HCT116 (cell line): ENCODE results near the gene EYA4. TPM values are rescaled to one million over a fixed set of nuclear protein-coding genes. Genes with fewer than 3 reads are reported as not detected.

Source experiments
- ATAC-seq: fragments of 200-7000 bp; cut with Tn5 transposase; 2 replicates; pipeline ENCODE4 v1.9.1; 2020; ENCODE audit warnings: mild to moderate bottlenecking, moderate library complexity
- BruUV-seq: library from RNA; stranded (reverse); fragments of 400-500 nt; replicated peaks from 2 replicates; lab custom pipeline; 2021; lab: Mats Ljungman, UMichigan
- CTCF ChIA-PET: fragments of 300-600 bp; sonication (Branson Sonifier 250); formaldehyde crosslinking; loops from one replicate; lab custom pipeline; 2021; ENCODE audit warnings: antibody characterized with exemption; lab: Charles Lee
- POLR2A ChIA-PET: fragments of 300-600, 350-600 bp; sonication (Branson Sonifier 250); formaldehyde crosslinking; loops from one replicate; lab custom pipeline; 2021; ENCODE audit warnings: antibody characterized with exemption; lab: Charles Lee
- RAD21 ChIA-PET, 2 experiments: fragments of 300-600 bp; sonication (Branson Sonifier 250); formaldehyde crosslinking; loops; one replicate each; lab custom pipeline; 2023; ENCODE audit warnings: low total read pairs in 2 of 2; ENCODE audit not compliant: uncharacterized antibody in 2 of 2, unreplicated experiment in 2 of 2, low non-redundant PET in 1 of 2; lab: Charles Lee
- DNase-seq: peaks from one replicate; pipeline ENCODE4 v3.0.0-alpha.2; 2010; ENCODE audit warnings: low read depth, low spot score
- H2AFZ ChIP-seq: fragments of 200-600 bp; shearing (Covaris generic), sonication (generic); 2 replicates; pipeline ENCODE4 v1.6.1; 2017; ENCODE audit warnings: low read depth, mixed run types, mixed read lengths, antibody characterized with exemption, low read length; ENCODE audit not compliant: poor library complexity, severe bottlenecking
- H3K27ac ChIP-seq: 2 replicates; pipeline ENCODE4 v1.5.1; 2012; ENCODE audit warnings: low read depth, low read length
- H3K27me3 ChIP-seq: fragments of 200-600 bp; sonication (generic); 2 replicates; pipeline ENCODE4 v1.6.1; 2016; ENCODE audit warnings: mixed run types, low read length, mixed read lengths; ENCODE audit not compliant: insufficient read depth
- H3K36me3 ChIP-seq, 2 experiments: fragments of 200-500 bp in 1 of 2; fragments of 200-600 bp in 1 of 2; sonication (Bioruptor generic) in 1 of 2; sonication (generic) in 1 of 2; 2 replicates each; pipeline versions ENCODE4 v1.5.1 to v1.6.1; 2014 to 2016; ENCODE audit warnings: low read length in 2 of 2, inconsistent platforms in 1 of 2, mixed read lengths in 1 of 2, mixed run types in 1 of 2; ENCODE audit not compliant: insufficient read depth in 2 of 2, control insufficient read depth in 1 of 2
- H3K4me1 ChIP-seq, 2 experiments: fragments of 200-600 bp in 1 of 2; sonication (generic) in 1 of 2; 2 replicates each; pipeline versions ENCODE4 v1.5.1 to v1.6.1; 2012 to 2017; ENCODE audit warnings: low read length in 2 of 2, inconsistent platforms in 1 of 2, mild to moderate bottlenecking in 1 of 2, mixed read lengths in 1 of 2, mixed run types in 1 of 2, moderate library complexity in 1 of 2; ENCODE audit not compliant: insufficient read depth in 2 of 2, control insufficient read depth in 1 of 2
- H3K4me2 ChIP-seq: fragments of 200-600 bp; sonication (generic); 2 replicates; pipeline ENCODE4 v1.6.1; 2017; ENCODE audit warnings: mixed run types, low read length, mixed read lengths
- H3K4me3 ChIP-seq, 2 experiments: fragments of 200-600 bp in 1 of 2; sonication (generic) in 1 of 2; replicated peaks in 1 of 2; 2 replicates each; pipeline ENCODE4 v1.5.1; 2011 to 2016; ENCODE audit warnings: low read length in 2 of 2, control low read depth in 1 of 2, low read depth in 1 of 2, mild to moderate bottlenecking in 1 of 2, mixed read lengths in 1 of 2, mixed run types in 1 of 2
- H3K79me2 ChIP-seq: fragments of 200-600 bp; sonication (generic); 2 replicates; pipeline ENCODE4 v1.6.1; 2017; ENCODE audit warnings: mild to moderate bottlenecking, mixed run types, low read length, moderate library complexity, mixed read lengths; ENCODE audit not compliant: insufficient read depth
- H3K9ac ChIP-seq: fragments of 200-600 bp; sonication (generic); 2 replicates; pipeline ENCODE4 v1.6.1; 2016; ENCODE audit warnings: low read length, mixed read lengths
- H3K9me2 ChIP-seq: fragments of 200-600 bp; sonication (generic), shearing (Covaris generic); 2 replicates; pipeline ENCODE4 v1.6.1; 2017; ENCODE audit warnings: mixed run types, mild to moderate bottlenecking, moderate library complexity; ENCODE audit not compliant: insufficient read depth
- H3K9me3 ChIP-seq, 2 experiments: fragments of 200-500 bp in 1 of 2; fragments of 200-600 bp in 1 of 2; sonication (Bioruptor generic) in 1 of 2; sonication (generic) in 1 of 2; 2 replicates each; pipeline ENCODE4 v1.6.1; 2014 to 2017; ENCODE audit warnings: low read length in 2 of 2, mixed read lengths in 2 of 2, inconsistent platforms in 1 of 2, low read depth in 1 of 2, mild to moderate bottlenecking in 1 of 2, mixed run types in 1 of 2, moderate library complexity in 1 of 2; ENCODE audit not compliant: control insufficient read depth in 1 of 2, insufficient read depth in 1 of 2
- H4K20me1 ChIP-seq: fragments of 200-600 bp; sonication (generic), shearing (Covaris generic); 2 replicates; pipeline ENCODE4 v1.6.1; 2017; ENCODE audit warnings: mixed run types, mild to moderate bottlenecking, moderate library complexity; ENCODE audit not compliant: insufficient read depth
- ATF3 ChIP-seq: IDR thresholded peaks from 2 replicates; pipeline ENCODE4 v1.6.1; 2012
- CEBPB ChIP-seq: IDR thresholded peaks from 2 replicates; pipeline ENCODE4 v1.6.1; 2012; ENCODE audit warnings: low read depth
- FOSL1 ChIP-seq: IDR thresholded peaks from 2 replicates; pipeline ENCODE4 v1.6.1; 2012; ENCODE audit warnings: low read depth
- POLR2AphosphoS5 ChIP-seq: IDR thresholded peaks from 2 replicates; pipeline ENCODE4 v1.6.1; 2011; ENCODE audit warnings: mild to moderate bottlenecking, low read depth, low read length, moderate library complexity
- SIN3A ChIP-seq: IDR thresholded peaks from 2 replicates; pipeline ENCODE4 v1.6.1; 2012; ENCODE audit warnings: low read depth
- SP1 ChIP-seq: IDR thresholded peaks from 2 replicates; pipeline ENCODE4 v1.6.1; 2012; ENCODE audit warnings: low read depth
- YY1 ChIP-seq: IDR thresholded peaks from 2 replicates; pipeline ENCODE4 v1.6.1; 2011; ENCODE audit warnings: low read length, low read depth, moderate library complexity, mild to moderate bottlenecking; ENCODE audit not compliant: insufficient replicate concordance; ENCODE audit errors: extremely low read depth
- ZBTB33 ChIP-seq: IDR thresholded peaks from 2 replicates; pipeline ENCODE4 v1.6.1; 2011; ENCODE audit warnings: mild to moderate bottlenecking, low read length, moderate library complexity; ENCODE audit not compliant: insufficient replicate concordance; ENCODE audit errors: extremely low read depth
- ZFX ChIP-seq: fragments of 450-650 bp; IDR thresholded peaks from 2 replicates; pipeline ENCODE4 v1.6.1; 2017
- ZNF274 ChIP-seq: fragments of 200-500 bp; sonication (Bioruptor generic); IDR thresholded peaks from 2 replicates; pipeline ENCODE4 v1.6.1; 2014; ENCODE audit warnings: mild to moderate bottlenecking, low read depth, low read length, inconsistent platforms
- intact Hi-C: fragments of 100-400 bp; cut with micrococcal nuclease; formaldehyde crosslinking; loops from 2 replicates; pipeline ENCODE4 v1.10.0; 2022
- total RNA-seq: library from RNA; stranded (reverse); gene quantifications from one replicate; pipeline ENCODE4 v1.2.1, GENCODE V29; 2021; ENCODE audit not compliant: unreplicated experiment

Gene EYA4
- total RNA-seq, 1 experiment from 2014 or later, result not detected

DNA sequence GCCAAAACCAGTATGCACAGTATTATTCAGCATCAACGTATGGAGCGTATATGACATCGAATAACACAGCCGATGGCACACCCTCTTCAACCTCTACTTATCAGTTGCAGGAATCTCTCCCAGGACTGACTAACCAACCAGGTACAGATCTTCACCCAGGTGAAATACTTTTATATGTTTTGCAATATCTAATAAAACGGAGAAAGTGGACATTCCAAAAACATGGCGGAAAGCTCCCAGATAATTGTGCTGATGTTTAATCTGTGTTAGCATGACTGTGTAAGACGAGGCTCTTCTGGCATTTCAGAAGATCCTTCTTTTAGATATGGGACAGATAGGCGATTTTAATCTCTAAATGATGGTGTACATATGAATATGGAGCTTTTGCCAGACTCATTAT is 227.4 kb downstream of the EYA4 start:
- CTCF ChIA-PET, result no interaction called here
- POLR2A ChIA-PET, result no interaction called here
- Histone ChIP-seq H3K27ac (no peak overlapping the region), H3K9me3 (no peaks in the 10 kb centered on the region), H3K4me2 (no peak overlapping the region), H3K36me3 (no peaks in the 10 kb centered on the region), H2AFZ (no peak overlapping the region), H3K27me3 (0 out of 2 replicates have a peak, but pooled peaks cover 5% of the 10 kb centered on the region), H3K4me1 (no peaks in the 10 kb centered on the region)
- DNase-seq, result no peak
- TF ChIP-seq SIN3A, result no peak
- TF ChIP-seq ATF3, result no peak
- TF ChIP-seq POLR2AphosphoS5, result no peak
- no peak for TF ChIP-seq ZNF274
- TF ChIP-seq YY1, result no peak
- no peak for TF ChIP-seq SP1
- TF ChIP-seq ZBTB33, result no peak
- TF ChIP-seq FOSL1, result no peak
- TF ChIP-seq CEBPB, result no peak
- TF ChIP-seq ZFX, result no peak
- TF ChIP-seq, all 23 proteins: peak for 0
- H3K79me2 ChIP-seq, result no peaks in the 10 kb centered on the region
- RAD21 ChIA-PET, result no interaction called here
- H3K9me2 ChIP-seq, result no peaks in the 10 kb centered on the region
- ATAC-seq, result no peak
- no peak overlapping the region for H3K9ac ChIP-seq
- H3K4me3 ChIP-seq, result no peak overlapping the region
- no peaks in the 10 kb centered on the region for H4K20me1 ChIP-seq
- no TSS peak for BruUV-seq
- intact Hi-C loops, result no loop called here
